Hepatocyte (in vitro differentiated cells): ENCODE measurements around the gene CD248.

ENCODE experiments used
- EZH2 ChIP-seq: fragments of 200-600 bp; sonication (generic); IDR thresholded peaks from 2 replicates; pipeline ENCODE4 v1.6.1; 2016; ENCODE audit warnings: antibody characterized with exemption, mild to moderate bottlenecking, borderline replicate concordance
- EZH2phosphoT487 ChIP-seq: fragments of 200-600 bp; sonication (generic); IDR thresholded peaks from one replicate; pipeline ENCODE4 v1.6.1; 2018; ENCODE audit warnings: antibody characterized with exemption, mild to moderate bottlenecking, low read depth, moderate library complexity; ENCODE audit not compliant: unreplicated experiment, severe bottlenecking
- TF ChIP-seq, protein P1 (sequence below): fragments of 200-600 bp; sonication (generic); IDR thresholded peaks from 2 replicates; pipeline ENCODE4 v1.5.1; 2016; ENCODE audit warnings: antibody characterized with exemption, mild to moderate bottlenecking; ENCODE audit not compliant: poor library complexity

DNA sequence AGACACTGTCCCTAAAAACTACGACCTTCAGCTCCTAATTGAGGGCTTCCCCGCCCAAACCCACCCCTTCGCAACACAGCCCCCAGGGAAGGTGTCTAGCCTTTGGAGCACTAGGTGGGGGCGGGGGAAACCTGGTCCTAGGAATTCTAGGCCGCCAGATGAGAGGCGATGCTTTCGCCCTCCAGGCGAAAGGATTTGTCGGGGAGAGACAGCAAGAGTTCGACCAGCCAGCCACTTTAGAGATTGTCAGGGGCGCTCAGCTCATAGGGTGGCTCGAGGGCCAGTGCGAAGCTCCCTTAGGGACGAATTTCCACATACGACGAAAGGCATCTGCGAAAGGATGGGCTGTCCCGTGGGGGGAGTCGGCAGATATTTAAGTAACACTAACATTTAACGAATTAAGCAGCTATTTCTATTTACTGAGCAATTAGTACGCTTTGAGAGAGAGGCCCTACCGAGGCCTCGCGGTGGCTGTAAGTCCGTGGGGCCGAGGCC is 5.3 kb downstream of the CD248 start:
- TF ChIP-seq, protein P1, sequence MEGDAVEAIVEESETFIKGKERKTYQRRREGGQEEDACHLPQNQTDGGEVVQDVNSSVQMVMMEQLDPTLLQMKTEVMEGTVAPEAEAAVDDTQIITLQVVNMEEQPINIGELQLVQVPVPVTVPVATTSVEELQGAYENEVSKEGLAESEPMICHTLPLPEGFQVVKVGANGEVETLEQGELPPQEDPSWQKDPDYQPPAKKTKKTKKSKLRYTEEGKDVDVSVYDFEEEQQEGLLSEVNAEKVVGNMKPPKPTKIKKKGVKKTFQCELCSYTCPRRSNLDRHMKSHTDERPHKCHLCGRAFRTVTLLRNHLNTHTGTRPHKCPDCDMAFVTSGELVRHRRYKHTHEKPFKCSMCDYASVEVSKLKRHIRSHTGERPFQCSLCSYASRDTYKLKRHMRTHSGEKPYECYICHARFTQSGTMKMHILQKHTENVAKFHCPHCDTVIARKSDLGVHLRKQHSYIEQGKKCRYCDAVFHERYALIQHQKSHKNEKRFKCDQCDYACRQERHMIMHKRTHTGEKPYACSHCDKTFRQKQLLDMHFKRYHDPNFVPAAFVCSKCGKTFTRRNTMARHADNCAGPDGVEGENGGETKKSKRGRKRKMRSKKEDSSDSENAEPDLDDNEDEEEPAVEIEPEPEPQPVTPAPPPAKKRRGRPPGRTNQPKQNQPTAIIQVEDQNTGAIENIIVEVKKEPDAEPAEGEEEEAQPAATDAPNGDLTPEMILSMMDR = no peak
- TF ChIP-seq EZH2phosphoT487 (no peak), EZH2 (no peak)
